GM13976 (cell line): Measurements from ENCODE around the gene LAPTM4A.

Source experiments
- DNase-seq: peaks from one replicate; pipeline ENCODE4 v3.0.0; 2012; ENCODE audit warnings: low spot score
- CTCF ChIP-seq: IDR thresholded peaks from 2 replicates; pipeline ENCODE4 v1.5.1; 2012; ENCODE audit warnings: borderline replicate concordance, mild to moderate bottlenecking; ENCODE audit not compliant: insufficient read depth; ENCODE audit errors: extremely low read depth, missing control alignments, control extremely low read depth
- in situ Hi-C: fragments of 300-500 bp; cut with MboI; formaldehyde crosslinking; loops from one replicate; pipeline ENCODE4 v1.12.0; 2022; ENCODE audit warnings: low sequenced_read_pairs, mixed read lengths, inconsistent platforms; ENCODE audit not compliant: unreplicated experiment

LAPTM4A gene

GRCh38 chr2:20011276-20012031, 40.0 kb downstream of the LAPTM4A start:
- in situ Hi-C loops, result loop anchor here (10.0 kb wide), 1 partner anchor 83 kb away; no protein-coding TSS in a partner anchor
- TF ChIP-seq CTCF, result no peak

GRCh38 chr2:20008703-20009102, 42.7 kb downstream of the LAPTM4A start:
- no peak for TF ChIP-seq CTCF
- no peak for DNase-seq
- in situ Hi-C loops, result no loop called here

More at GRCh38 chr2:20011276-20012031, 40.0 kb downstream of the LAPTM4A start:
- no peak for DNase-seq

GRCh38 chr2:20005891-20006470, 45.4 kb downstream of the LAPTM4A start:
- TF ChIP-seq CTCF, result no peak
- no peak for DNase-seq
- in situ Hi-C loops, result no loop called here

- in situ Hi-C loops, result no loop called here
- DNase-seq, result no peak
- no peak for TF ChIP-seq CTCF
Observed at GRCh38 chr2:20005067-20005627, 46.3 kb downstream of the LAPTM4A start.

GRCh38 chr2:20001361-20001863, 50.0 kb downstream of the LAPTM4A start:
- DNase-seq, result no peak
- in situ Hi-C loops, result no loop called here
- no peak for TF ChIP-seq CTCF

- in situ Hi-C loops, result no loop called here
- DNase-seq, result no peak
- no peak for TF ChIP-seq CTCF
Observed at GRCh38 chr2:19993731-19994130, 57.7 kb downstream of the LAPTM4A start.
